HepG2 (cell line): ENCODE data around the gene CLDND2. TPM values are rescaled to one million over a fixed set of nuclear protein-coding genes. Genes with fewer than 3 reads are reported as not detected.
A peak's percentile ranks its signal among the peaks of the same experiment; 100 is the strongest.

Experiments used
- KDM6A ChIP-seq: IDR thresholded peaks from 2 replicates; pipeline ENCODE4 v1.6.1; 2016; ENCODE audit warnings: low read depth
- NR2F6 ChIP-seq, 2 experiments: IDR thresholded peaks; 2 replicates each; pipeline ENCODE4 v1.6.1; 2016; ENCODE audit warnings: antibody characterized with exemption in 1 of 2, mild to moderate bottlenecking in 1 of 2
- RARA ChIP-seq: IDR thresholded peaks from 2 replicates; pipeline ENCODE4 v1.6.1; 2016; ENCODE audit warnings: missing genetic modification reagents, missing compliant biosample characterization
- SOX13 ChIP-seq, 3 experiments: fragments of 450-650 bp in 1 of 3; sonication (generic) in 1 of 3; formaldehyde crosslinking in 1 of 3; IDR thresholded peaks in 2 of 3; conservative IDR thresholded peaks in 1 of 3; 2 replicates each; pipeline versions ENCODE4 v1.5.0 to v1.6.1; 2016 to 2020; ENCODE audit warnings: antibody characterized with exemption in 1 of 3, mild to moderate bottlenecking in 1 of 3, missing compliant biosample characterization in 1 of 3, missing genetic modification reagents in 1 of 3, moderate library complexity in 1 of 3
- SP5 ChIP-seq: IDR thresholded peaks from 2 replicates; pipeline ENCODE4 v1.6.1; 2016; ENCODE audit warnings: low read depth, borderline replicate concordance
- polyA plus RNA-seq, 8 experiments: library from polyadenylated mRNA; depleted of rRNA in 3 of 8; stranded (reverse) in 7 of 8; unstranded in 1 of 8; fragments of >200 nt; fragmentation: Illumina TruSeq in 4 of 8; extraction: Trizol in 4 of 8; gene quantifications; 2 replicates each; pipeline versions ENCODE4 v1.2.1 to v1.2.3, GENCODE V29; 2011 to 2016; ENCODE audit warnings: low read depth in 4 of 8, missing spikeins in 1 of 8, mixed read lengths in 1 of 8; ENCODE audit not compliant: insufficient read depth in 1 of 8
- total RNA-seq, 5 experiments: library from RNA; depleted of rRNA; stranded (reverse); fragments of >200 nt; fragmentation: Illumina TruSeq; extraction: Trizol; gene quantifications; 2 replicates each; pipeline ENCODE4 v1.2.3, GENCODE V29; 2016; ENCODE audit warnings: low read depth in 1 of 5
- TF ChIP-seq, protein P1 (sequence below): sonication (generic); formaldehyde crosslinking; IDR thresholded peaks from 2 replicates; pipeline ENCODE4 v1.5.1; 2020; ENCODE audit warnings: mild to moderate bottlenecking, missing genetic modification reagents, moderate library complexity
- TF ChIP-seq, protein P2 (sequence below): sonication (generic); formaldehyde crosslinking; conservative IDR thresholded peaks from 2 replicates; pipeline ENCODE4 v1.4.0; 2020; ENCODE audit warnings: missing genetic modification reagents
- TF ChIP-seq, protein P3 (sequence below): sonication (generic); formaldehyde crosslinking; IDR thresholded peaks from 2 replicates; pipeline ENCODE4 v1.5.1; 2020; ENCODE audit warnings: mild to moderate bottlenecking, moderate library complexity, missing genetic modification reagents

The CLDND2 gene
- total and polyA plus RNA-seq, 2 of the 13 experiments (the other 11 are each of a cell fraction or from before 2014, with no cell fraction given) = 0.84 to 1.8 TPM

DNA sequence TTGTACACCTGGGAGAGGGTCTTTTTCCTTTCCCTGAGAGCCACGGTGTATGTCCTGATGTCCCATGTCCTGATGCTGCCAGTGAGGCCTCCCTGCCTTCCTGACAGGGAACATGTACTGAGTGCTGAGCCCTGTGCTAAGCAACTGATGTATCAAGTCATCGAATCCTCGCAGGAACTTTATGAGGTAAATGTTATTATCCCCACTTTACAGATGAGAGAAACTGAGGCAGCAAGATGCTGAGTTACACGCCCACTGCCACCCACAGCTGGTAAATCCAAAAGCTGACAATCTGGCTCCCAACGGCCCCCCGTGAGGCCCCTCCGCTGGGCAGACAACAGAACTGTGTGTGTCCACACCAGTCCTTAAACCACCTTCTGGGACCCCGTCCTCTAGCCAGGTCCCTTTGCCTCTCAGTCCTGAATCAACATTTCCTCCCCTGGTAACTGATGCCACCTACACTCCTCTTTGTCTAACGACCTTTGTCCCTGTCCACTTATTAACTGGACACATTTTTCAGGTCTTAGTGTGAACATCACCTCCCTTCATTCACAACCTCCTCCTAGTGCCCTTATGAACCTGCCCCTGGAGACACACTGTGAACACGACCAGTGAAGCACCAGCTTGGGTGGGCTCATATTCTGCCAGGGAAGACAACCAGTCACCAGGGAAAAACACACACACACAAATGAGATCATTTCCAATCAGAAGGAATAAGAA is 21.4 kb downstream of the CLDND2 start (continued):
- TF ChIP-seq, protein P1, sequence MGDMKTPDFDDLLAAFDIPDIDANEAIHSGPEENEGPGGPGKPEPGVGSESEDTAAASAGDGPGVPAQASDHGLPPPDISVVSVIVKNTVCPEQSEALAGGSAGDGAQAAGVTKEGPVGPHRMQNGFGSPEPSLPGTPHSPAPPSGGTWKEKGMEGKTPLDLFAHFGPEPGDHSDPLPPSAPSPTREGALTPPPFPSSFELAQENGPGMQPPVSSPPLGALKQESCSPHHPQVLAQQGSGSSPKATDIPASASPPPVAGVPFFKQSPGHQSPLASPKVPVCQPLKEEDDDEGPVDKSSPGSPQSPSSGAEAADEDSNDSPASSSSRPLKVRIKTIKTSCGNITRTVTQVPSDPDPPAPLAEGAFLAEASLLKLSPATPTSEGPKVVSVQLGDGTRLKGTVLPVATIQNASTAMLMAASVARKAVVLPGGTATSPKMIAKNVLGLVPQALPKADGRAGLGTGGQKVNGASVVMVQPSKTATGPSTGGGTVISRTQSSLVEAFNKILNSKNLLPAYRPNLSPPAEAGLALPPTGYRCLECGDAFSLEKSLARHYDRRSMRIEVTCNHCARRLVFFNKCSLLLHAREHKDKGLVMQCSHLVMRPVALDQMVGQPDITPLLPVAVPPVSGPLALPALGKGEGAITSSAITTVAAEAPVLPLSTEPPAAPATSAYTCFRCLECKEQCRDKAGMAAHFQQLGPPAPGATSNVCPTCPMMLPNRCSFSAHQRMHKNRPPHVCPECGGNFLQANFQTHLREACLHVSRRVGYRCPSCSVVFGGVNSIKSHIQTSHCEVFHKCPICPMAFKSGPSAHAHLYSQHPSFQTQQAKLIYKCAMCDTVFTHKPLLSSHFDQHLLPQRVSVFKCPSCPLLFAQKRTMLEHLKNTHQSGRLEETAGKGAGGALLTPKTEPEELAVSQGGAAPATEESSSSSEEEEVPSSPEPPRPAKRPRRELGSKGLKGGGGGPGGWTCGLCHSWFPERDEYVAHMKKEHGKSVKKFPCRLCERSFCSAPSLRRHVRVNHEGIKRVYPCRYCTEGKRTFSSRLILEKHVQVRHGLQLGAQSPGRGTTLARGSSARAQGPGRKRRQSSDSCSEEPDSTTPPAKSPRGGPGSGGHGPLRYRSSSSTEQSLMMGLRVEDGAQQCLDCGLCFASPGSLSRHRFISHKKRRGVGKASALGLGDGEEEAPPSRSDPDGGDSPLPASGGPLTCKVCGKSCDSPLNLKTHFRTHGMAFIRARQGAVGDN (CRISPR knock-in tag) = peak; percentile 16; the same call in 1 of the 2 replicates
- TF ChIP-seq SOX13 (IDR thresholded peaks at IDR 0.05) (no peak), SOX13 (CRISPR knock-in tag; conservative IDR thresholded peaks at IDR 0.05 in 1 of 2, IDR thresholded peaks at IDR 0.05 in 1 of 2) (peak in 1 of 2 experiments; percentile 40; a peak in 1 of 4 replicates), SP5 (CRISPR knock-in tag) (0 out of 2 replicates have a peak, but pooled peaks have one; percentile 29), RARA (peak; percentile 71), KDM6A (CRISPR knock-in tag) (0 out of 2 replicates have a peak, but pooled peaks have one; percentile 35), NR2F6 (IDR thresholded peaks at IDR 0.05) (no peak), NR2F6 (CRISPR knock-in tag; IDR thresholded peaks at IDR 0.05) (peak; percentile 22; the same call in 1 of the 2 replicates)
- TF ChIP-seq, protein P2, sequence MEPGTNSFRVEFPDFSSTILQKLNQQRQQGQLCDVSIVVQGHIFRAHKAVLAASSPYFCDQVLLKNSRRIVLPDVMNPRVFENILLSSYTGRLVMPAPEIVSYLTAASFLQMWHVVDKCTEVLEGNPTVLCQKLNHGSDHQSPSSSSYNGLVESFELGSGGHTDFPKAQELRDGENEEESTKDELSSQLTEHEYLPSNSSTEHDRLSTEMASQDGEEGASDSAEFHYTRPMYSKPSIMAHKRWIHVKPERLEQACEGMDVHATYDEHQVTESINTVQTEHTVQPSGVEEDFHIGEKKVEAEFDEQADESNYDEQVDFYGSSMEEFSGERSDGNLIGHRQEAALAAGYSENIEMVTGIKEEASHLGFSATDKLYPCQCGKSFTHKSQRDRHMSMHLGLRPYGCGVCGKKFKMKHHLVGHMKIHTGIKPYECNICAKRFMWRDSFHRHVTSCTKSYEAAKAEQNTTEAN (CRISPR knock-in tag) = peak; percentile 74; the same call in 1 of the 2 replicates
- TF ChIP-seq, protein P3, sequence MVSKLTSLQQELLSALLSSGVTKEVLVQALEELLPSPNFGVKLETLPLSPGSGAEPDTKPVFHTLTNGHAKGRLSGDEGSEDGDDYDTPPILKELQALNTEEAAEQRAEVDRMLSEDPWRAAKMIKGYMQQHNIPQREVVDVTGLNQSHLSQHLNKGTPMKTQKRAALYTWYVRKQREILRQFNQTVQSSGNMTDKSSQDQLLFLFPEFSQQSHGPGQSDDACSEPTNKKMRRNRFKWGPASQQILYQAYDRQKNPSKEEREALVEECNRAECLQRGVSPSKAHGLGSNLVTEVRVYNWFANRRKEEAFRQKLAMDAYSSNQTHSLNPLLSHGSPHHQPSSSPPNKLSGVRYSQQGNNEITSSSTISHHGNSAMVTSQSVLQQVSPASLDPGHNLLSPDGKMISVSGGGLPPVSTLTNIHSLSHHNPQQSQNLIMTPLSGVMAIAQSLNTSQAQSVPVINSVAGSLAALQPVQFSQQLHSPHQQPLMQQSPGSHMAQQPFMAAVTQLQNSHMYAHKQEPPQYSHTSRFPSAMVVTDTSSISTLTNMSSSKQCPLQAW (CRISPR knock-in tag) = no peak
